ENCODE measurements around the gene NOTCH2.
"Not testable (repeated sequence)": the region's sequence is repeated elsewhere in the genome, so short reads cannot be mapped to it uniquely, and the experiment has no call there.

- TF ChIP-seq SIN3A (IDR thresholded peaks at IDR 0.05; ENCODE audit: low read depth, low read length); POLR2AphosphoS2 (IDR thresholded peaks at IDR 0.05; ENCODE audit: low read depth, low read length); MYC (IDR thresholded peaks at IDR 0.05; ENCODE audit: insufficient read depth, insufficient read length, insufficient replicate concordance, low read length, severe bottlenecking); EP300 (IDR thresholded peaks at IDR 0.05; ENCODE audit: borderline replicate concordance in 1 of 2, control insufficient read depth in 1 of 2, low read depth in 2 of 2, low read length in 2 of 2): not testable (repeated sequence)
Observed at GRCh38 chr1:120117371-120118177, 48.1 kb upstream of the NOTCH2 start.

Data from GM12878 (cell line).